ENCODE data around the gene RAD21L1.

Gene RAD21L1

GRCh38 chr20:1265916-1266166 is 40.0 kb downstream of the RAD21L1 start:
- peak overlapping the region; percentile 12; the same call in 1 of the 2 replicates for H3K9ac ChIP-seq
- peak overlapping the region; percentile 41 for H3K4me2 ChIP-seq
- H3K27ac ChIP-seq: no peak overlapping the region
- no peak overlapping the region for H3K4me3 ChIP-seq (IDR thresholded peaks at IDR 0.05; ENCODE audit: insufficient read depth, low read depth, low read length)
- peak overlapping the region; percentile 89 for H2AFZ ChIP-seq (ENCODE audit: low read depth)
- H3K79me2 ChIP-seq (ENCODE audit: insufficient read depth, low read depth): no peaks in the 10 kb centered on the region
- no peaks in the 10 kb centered on the region for H3K36me3 ChIP-seq (ENCODE audit: insufficient read depth)
- H3K4me1 ChIP-seq (ENCODE audit: low read depth, poor library complexity, severe bottlenecking): peaks cover 11% of the 10 kb centered on the region
- H4K20me1 ChIP-seq (ENCODE audit: insufficient read depth): no peaks in the 10 kb centered on the region
- no peaks in the 10 kb centered on the region for H3K27me3 ChIP-seq (ENCODE audit: insufficient read depth, low read depth)
- TF ChIP-seq CTCF (conservative IDR thresholded peaks at IDR 0.05; ENCODE audit: low read depth, low read length): no peak

- Histone ChIP-seq H3K27me3 (ENCODE audit: insufficient read depth, low read depth) (no peaks in the 10 kb centered on the region), H3K27ac (no peak within 1 kb of the TSS), H2AFZ (ENCODE audit: low read depth) (peak within 1 kb of the TSS; percentile 89), H3K4me3 (IDR thresholded peaks at IDR 0.05; ENCODE audit: insufficient read depth, low read depth, low read length) (no peak within 1 kb of the TSS), H4K20me1 (ENCODE audit: insufficient read depth) (no peaks in the 10 kb centered on the region), H3K4me1 (ENCODE audit: low read depth, poor library complexity, severe bottlenecking) (peaks cover 11% of the 10 kb centered on the region), H3K79me2 (ENCODE audit: insufficient read depth, low read depth) (no peaks in the 10 kb centered on the region), H3K4me2 (peak within 1 kb of the TSS; percentile 41), H3K9ac (peak within 1 kb of the TSS; percentile 12; the same call in 1 of the 2 replicates), H3K36me3 (ENCODE audit: insufficient read depth) (no peaks in the 10 kb centered on the region)
- no peak for TF ChIP-seq CTCF (conservative IDR thresholded peaks at IDR 0.05; ENCODE audit: low read depth, low read length)
Measured at GRCh38 chr20:1266167-1266973, 40.5 kb downstream of the RAD21L1 start, which contains the start of gene SNPH. SNPH (plus strand) TSS chr20:1266294; CDS start chr20:1296240, 29,946 bp downstream.

GRCh38 chr20:1267161-1267560 is 41.3 kb downstream of the RAD21L1 start:
- H4K20me1 ChIP-seq (ENCODE audit: insufficient read depth): no peaks in the 10 kb centered on the region
- H3K27me3 ChIP-seq (ENCODE audit: insufficient read depth, low read depth): no peaks in the 10 kb centered on the region
- H3K79me2 ChIP-seq (ENCODE audit: insufficient read depth, low read depth): no peaks in the 10 kb centered on the region
- no peaks in the 10 kb centered on the region for H3K36me3 ChIP-seq (ENCODE audit: insufficient read depth)
- H2AFZ ChIP-seq (ENCODE audit: low read depth): no peak overlapping the region
- no peak overlapping the region for H3K4me3 ChIP-seq (IDR thresholded peaks at IDR 0.05; ENCODE audit: insufficient read depth, low read depth, low read length)
- no peak overlapping the region for H3K9ac ChIP-seq
- H3K4me1 ChIP-seq (ENCODE audit: low read depth, poor library complexity, severe bottlenecking): peaks cover 11% of the 10 kb centered on the region
- peak overlapping the region; percentile 27; the same call in 1 of the 2 replicates for H3K4me2 ChIP-seq
- no peak for TF ChIP-seq CTCF (conservative IDR thresholded peaks at IDR 0.05; ENCODE audit: low read depth, low read length)
- H3K27ac ChIP-seq: no peak overlapping the region

GRCh38 chr20:1267809-1268374 is 42.0 kb downstream of the RAD21L1 start:
- H3K4me2 ChIP-seq: no peak overlapping the region
- peaks cover 11% of the 10 kb centered on the region for H3K4me1 ChIP-seq (ENCODE audit: low read depth, poor library complexity, severe bottlenecking)
- no peaks in the 10 kb centered on the region for H3K79me2 ChIP-seq (ENCODE audit: insufficient read depth, low read depth)
- no peak for TF ChIP-seq CTCF (conservative IDR thresholded peaks at IDR 0.05; ENCODE audit: low read depth, low read length)
- H3K9ac ChIP-seq: no peak overlapping the region
- no peak overlapping the region for H2AFZ ChIP-seq (ENCODE audit: low read depth)
- H3K27ac ChIP-seq: no peak overlapping the region
- no peak overlapping the region for H3K4me3 ChIP-seq (IDR thresholded peaks at IDR 0.05; ENCODE audit: insufficient read depth, low read depth, low read length)
- H4K20me1 ChIP-seq (ENCODE audit: insufficient read depth): no peaks in the 10 kb centered on the region
- H3K36me3 ChIP-seq (ENCODE audit: insufficient read depth): no peaks in the 10 kb centered on the region
- no peaks in the 10 kb centered on the region for H3K27me3 ChIP-seq (ENCODE audit: insufficient read depth, low read depth)
